ENCODE results near the gene PIP4K2A.

Gene PIP4K2A

GRCh38 chr10:22658745-22659410 lies 55.5 kb downstream of the PIP4K2A start:
- Histone ChIP-seq H3K9me3 (ENCODE audit: control insufficient read depth in 1 of 2, low read length in 2 of 2) (no peaks in the 10 kb centered on the region), H3K4me1 (ENCODE audit: control insufficient read depth in 1 of 2, insufficient read depth in 2 of 2, low read length in 2 of 2) (peaks cover 10 to 15% of the 10 kb centered on the region in 2 donors), H3K27ac (ENCODE audit: low read depth, low read length) (no peak overlapping the region)

GRCh38 chr10:22657566-22658225 lies 56.7 kb downstream of the PIP4K2A start:
- Histone ChIP-seq H3K4me1 (ENCODE audit: control insufficient read depth in 1 of 2, insufficient read depth in 2 of 2, low read length in 2 of 2) (peaks cover 6 to 15% of the 10 kb centered on the region in 2 donors), H3K9ac (ENCODE audit: low read depth in 1 of 2, low read length in 2 of 2) (no peak overlapping the region)

More at GRCh38 chr10:22658745-22659410, 55.5 kb downstream of the PIP4K2A start:
- Histone ChIP-seq H3K4me3 (ENCODE audit: low read depth in 1 of 2, low read length in 2 of 2) (no peak overlapping the region), H3K9ac (ENCODE audit: low read depth in 1 of 2, low read length in 2 of 2) (no peak overlapping the region), H3K36me3 (ENCODE audit: control insufficient read depth in 1 of 2, insufficient read depth in 2 of 2, low read length in 2 of 2) (no peaks in the 10 kb centered on the region), H3K27me3 (ENCODE audit: control insufficient read depth in 1 of 2, insufficient read depth in 2 of 2, low read length in 2 of 2) (no peaks in the 10 kb centered on the region)

GRCh38 chr10:22657024-22657423 lies 57.4 kb downstream of the PIP4K2A start:
- no peaks in the 10 kb centered on the region for H3K9me3 ChIP-seq (ENCODE audit: control insufficient read depth in 1 of 2, low read length in 2 of 2)
- no peak overlapping the region for H3K9ac ChIP-seq (ENCODE audit: low read depth in 1 of 2, low read length in 2 of 2)
- no peaks in the 10 kb centered on the region for H3K36me3 ChIP-seq (ENCODE audit: control insufficient read depth in 1 of 2, insufficient read depth in 2 of 2, low read length in 2 of 2)
- no peaks in the 10 kb centered on the region for H3K27me3 ChIP-seq (ENCODE audit: control insufficient read depth in 1 of 2, insufficient read depth in 2 of 2, low read length in 2 of 2)
- peaks cover 5 to 15% of the 10 kb centered on the region in 2 donors for H3K4me1 ChIP-seq (ENCODE audit: control insufficient read depth in 1 of 2, insufficient read depth in 2 of 2, low read length in 2 of 2)
- no peak overlapping the region for H3K27ac ChIP-seq (ENCODE audit: low read depth, low read length)
- no peak overlapping the region for H3K4me3 ChIP-seq (ENCODE audit: low read depth in 1 of 2, low read length in 2 of 2)

More at GRCh38 chr10:22657566-22658225, 56.7 kb downstream of the PIP4K2A start:
- H3K9me3 ChIP-seq (ENCODE audit: control insufficient read depth in 1 of 2, low read length in 2 of 2): no peaks in the 10 kb centered on the region
- no peak overlapping the region for H3K4me3 ChIP-seq (ENCODE audit: low read depth in 1 of 2, low read length in 2 of 2)
- no peaks in the 10 kb centered on the region for H3K36me3 ChIP-seq (ENCODE audit: control insufficient read depth in 1 of 2, insufficient read depth in 2 of 2, low read length in 2 of 2)
- H3K27ac ChIP-seq (ENCODE audit: low read depth, low read length): no peak overlapping the region
- no peaks in the 10 kb centered on the region for H3K27me3 ChIP-seq (ENCODE audit: control insufficient read depth in 1 of 2, insufficient read depth in 2 of 2, low read length in 2 of 2)

GRCh38 chr10:22656036-22656435 lies 58.3 kb downstream of the PIP4K2A start:
- Histone ChIP-seq H3K9me3 (ENCODE audit: control insufficient read depth in 1 of 2, low read length in 2 of 2) (no peaks in the 10 kb centered on the region), H3K27me3 (ENCODE audit: control insufficient read depth in 1 of 2, insufficient read depth in 2 of 2, low read length in 2 of 2) (no peaks in the 10 kb centered on the region), H3K4me1 (ENCODE audit: control insufficient read depth in 1 of 2, insufficient read depth in 2 of 2, low read length in 2 of 2) (peaks cover 5 to 24% of the 10 kb centered on the region in 2 donors), H3K4me3 (ENCODE audit: low read depth in 1 of 2, low read length in 2 of 2) (no peak overlapping the region), H3K36me3 (ENCODE audit: control insufficient read depth in 1 of 2, insufficient read depth in 2 of 2, low read length in 2 of 2) (no peaks in the 10 kb centered on the region), H3K27ac (ENCODE audit: low read depth, low read length) (no peak overlapping the region), H3K9ac (ENCODE audit: low read depth in 1 of 2, low read length in 2 of 2) (no peak overlapping the region)

GRCh38 chr10:22655312-22655981 lies 58.9 kb downstream of the PIP4K2A start:
- Histone ChIP-seq H3K9ac (ENCODE audit: low read depth in 1 of 2, low read length in 2 of 2) (no peak overlapping the region), H3K9me3 (ENCODE audit: control insufficient read depth in 1 of 2, low read length in 2 of 2) (no peaks in the 10 kb centered on the region), H3K27me3 (ENCODE audit: control insufficient read depth in 1 of 2, insufficient read depth in 2 of 2, low read length in 2 of 2) (no peaks in the 10 kb centered on the region), H3K4me3 (ENCODE audit: low read depth in 1 of 2, low read length in 2 of 2) (no peak overlapping the region), H3K27ac (ENCODE audit: low read depth, low read length) (no peak overlapping the region), H3K36me3 (ENCODE audit: control insufficient read depth in 1 of 2, insufficient read depth in 2 of 2, low read length in 2 of 2) (no peaks in the 10 kb centered on the region), H3K4me1 (ENCODE audit: control insufficient read depth in 1 of 2, insufficient read depth in 2 of 2, low read length in 2 of 2) (peaks cover 5 to 28% of the 10 kb centered on the region in 2 donors)

- Histone ChIP-seq H3K4me3 (ENCODE audit: low read depth in 1 of 2, low read length in 2 of 2) (no peak overlapping the region), H3K9ac (ENCODE audit: low read depth in 1 of 2, low read length in 2 of 2) (no peak overlapping the region), H3K9me3 (ENCODE audit: control insufficient read depth in 1 of 2, low read length in 2 of 2) (no peaks in the 10 kb centered on the region), H3K4me1 (ENCODE audit: control insufficient read depth in 1 of 2, insufficient read depth in 2 of 2, low read length in 2 of 2) (peaks cover 26 to 36% of the 10 kb centered on the region in 2 donors), H3K36me3 (ENCODE audit: control insufficient read depth in 1 of 2, insufficient read depth in 2 of 2, low read length in 2 of 2) (no peaks in the 10 kb centered on the region), H3K27me3 (ENCODE audit: control insufficient read depth in 1 of 2, insufficient read depth in 2 of 2, low read length in 2 of 2) (no peaks in the 10 kb centered on the region), H3K27ac (ENCODE audit: low read depth, low read length) (no peak overlapping the region)
Measured at GRCh38 chr10:22652988-22653481, 61.3 kb downstream of the PIP4K2A start.

- Histone ChIP-seq H3K27ac (ENCODE audit: low read depth, low read length) (no peak overlapping the region), H3K27me3 (ENCODE audit: control insufficient read depth in 1 of 2, insufficient read depth in 2 of 2, low read length in 2 of 2) (no peaks in the 10 kb centered on the region), H3K4me3 (ENCODE audit: low read depth in 1 of 2, low read length in 2 of 2) (no peak overlapping the region), H3K4me1 (ENCODE audit: control insufficient read depth in 1 of 2, insufficient read depth in 2 of 2, low read length in 2 of 2) (peaks cover 39 to 41% of the 10 kb centered on the region in 2 donors), H3K9ac (ENCODE audit: low read depth in 1 of 2, low read length in 2 of 2) (no peak overlapping the region), H3K36me3 (ENCODE audit: control insufficient read depth in 1 of 2, insufficient read depth in 2 of 2, low read length in 2 of 2) (no peaks in the 10 kb centered on the region), H3K9me3 (ENCODE audit: control insufficient read depth in 1 of 2, low read length in 2 of 2) (no peaks in the 10 kb centered on the region)
Measured at GRCh38 chr10:22651276-22651980, 63.0 kb downstream of the PIP4K2A start.

- no peaks in the 10 kb centered on the region for H3K27me3 ChIP-seq (ENCODE audit: control insufficient read depth in 1 of 2, insufficient read depth in 2 of 2, low read length in 2 of 2)
- no peaks in the 10 kb centered on the region for H3K9me3 ChIP-seq (ENCODE audit: control insufficient read depth in 1 of 2, low read length in 2 of 2)
- peaks cover 32 to 34% of the 10 kb centered on the region in 2 donors for H3K4me1 ChIP-seq (ENCODE audit: control insufficient read depth in 1 of 2, insufficient read depth in 2 of 2, low read length in 2 of 2)
- no peak overlapping the region for H3K27ac ChIP-seq (ENCODE audit: low read depth, low read length)
- no peak overlapping the region for H3K9ac ChIP-seq (ENCODE audit: low read depth in 1 of 2, low read length in 2 of 2)
- no peaks in the 10 kb centered on the region for H3K36me3 ChIP-seq (ENCODE audit: control insufficient read depth in 1 of 2, insufficient read depth in 2 of 2, low read length in 2 of 2)
- no peak overlapping the region for H3K4me3 ChIP-seq (ENCODE audit: low read depth in 1 of 2, low read length in 2 of 2)
Measured at GRCh38 chr10:22649994-22650393, 64.4 kb downstream of the PIP4K2A start.

- H3K4me1 ChIP-seq (ENCODE audit: control insufficient read depth in 1 of 2, insufficient read depth in 2 of 2, low read length in 2 of 2): peaks cover 27 to 34% of the 10 kb centered on the region in 2 donors
Measured at GRCh38 chr10:22649390-22649841, 65.0 kb downstream of the PIP4K2A start.

More at GRCh38 chr10:22649390-22649841, 65.0 kb downstream of the PIP4K2A start:
- no peaks in the 10 kb centered on the region for H3K27me3 ChIP-seq (ENCODE audit: control insufficient read depth in 1 of 2, insufficient read depth in 2 of 2, low read length in 2 of 2)
- no peaks in the 10 kb centered on the region for H3K36me3 ChIP-seq (ENCODE audit: control insufficient read depth in 1 of 2, insufficient read depth in 2 of 2, low read length in 2 of 2)
- H3K4me3 ChIP-seq (ENCODE audit: low read depth in 1 of 2, low read length in 2 of 2): no peak overlapping the region
- no peak overlapping the region for H3K9ac ChIP-seq (ENCODE audit: low read depth in 1 of 2, low read length in 2 of 2)
- no peaks in the 10 kb centered on the region for H3K9me3 ChIP-seq (ENCODE audit: control insufficient read depth in 1 of 2, low read length in 2 of 2)
- no peak overlapping the region for H3K27ac ChIP-seq (ENCODE audit: low read depth, low read length)
